Right cardiac atrium (tissue), 5 donors: Measurements from ENCODE around the gene ACSL1. TPM values are rescaled to one million over a fixed set of nuclear protein-coding genes. Genes with fewer than 3 reads are reported as not detected.

Experiments used
- ATAC-seq, 2 donors: fragments of 200-7000 bp; cut with Tn5 transposase; one replicate each; pipeline versions ENCODE4 v1.8.0 to v1.9.1; 2020; ENCODE audit warnings: moderate library complexity in 2 of 2, mild to moderate bottlenecking in 1 of 2
- DNase-seq, 3 donors: peaks; one replicate each; pipeline ENCODE4 v3.0.0-alpha.2; 2020
- H3K27ac ChIP-seq: one replicate; pipeline ENCODE4 v1.5.1; 2013; ENCODE audit warnings: mild to moderate bottlenecking, low read length, control low read depth, moderate library complexity
- H3K27me3 ChIP-seq: one replicate; pipeline ENCODE4 v1.6.1; 2013; ENCODE audit not compliant: control insufficient read depth, insufficient read depth
- H3K4me1 ChIP-seq: one replicate; pipeline ENCODE4 v1.6.1; 2013; ENCODE audit warnings: low read length; ENCODE audit not compliant: control insufficient read depth, insufficient read depth
- H3K4me3 ChIP-seq: one replicate; pipeline ENCODE4 v1.5.1; 2013; ENCODE audit warnings: low read length, control low read depth
- H3K9me3 ChIP-seq: one replicate; pipeline ENCODE4 v1.6.1; 2013; ENCODE audit warnings: low read length; ENCODE audit not compliant: control insufficient read depth
- WGBS: extraction: QIAGEN DNeasy Blood & Tissue Kit; methylation state at CpG from one replicate; pipeline ENCODE4 v1.1.7; 2013; 5-methylcytosine and 5-hydroxymethylcytosine counted together
- intact Hi-C, 4 donors: fragments of 100-400 bp; cut with DNase I; formaldehyde crosslinking; loops; one replicate each; pipeline versions ENCODE4 v1.11.0 to v1.14.0; 2022 to 2023
- polyA plus RNA-seq: library from polyadenylated mRNA; stranded (reverse); fragments of 200-250 nt; gene quantifications from one replicate; pipeline ENCODE4 v1.2.3, GENCODE V29; 2013
- total RNA-seq, 4 donors: library from RNA; stranded (reverse); fragmentation: NEBNext Ultra II Directional; extraction: Animal tissue kit (Norgen Biotek cat#: 25700); gene quantifications; one replicate each; pipeline ENCODE4 v1.2.1, GENCODE V29; 2021
- donor health status: healthy with polysubstance abuse.
- donor health status: DM: no; HTN: yes; CAD: no.
- donor health status: DM: no; HTN: no; CAD: no.
- donor health status: DM: no; HTN: yes; CAD: no; lungs with severe emphysema.
- donor health status: DM: yes; HTN: yes; CAD: no.

ACSL1 gene
- total and polyA plus RNA-seq, 5 donors, result 94.6 to 149 (median 116) TPM

GRCh38 chr4:184769141-184769765, 56.5 kb downstream of the ACSL1 start:
- Histone ChIP-seq H3K4me3 (no peak overlapping the region), H3K9me3 (no peaks in the 10 kb centered on the region), H3K27me3 (no peaks in the 10 kb centered on the region), H3K27ac (no peak overlapping the region), H3K4me1 (no peaks in the 10 kb centered on the region)
- no peak for DNase-seq
- ATAC-seq, result no peak
- 88% methylated on average over 7 of the region's 7 CpGs for WGBS
- intact Hi-C loops, result no loop called here

GRCh38 chr4:184768296-184768695, 57.5 kb downstream of the ACSL1 start:
- no peak overlapping the region for H3K27ac ChIP-seq
- no peak overlapping the region for H3K4me3 ChIP-seq
- no peaks in the 10 kb centered on the region for H3K9me3 ChIP-seq
- ATAC-seq (no peak), DNase-seq (no peak)
- intact Hi-C loops, result no loop called here
- no peaks in the 10 kb centered on the region for H3K27me3 ChIP-seq
- WGBS, result 80% methylated on average over 5 of the region's 5 CpGs
- H3K4me1 ChIP-seq, result no peaks in the 10 kb centered on the region

- WGBS, result 97% methylated on average over 9 of the region's 9 CpGs
- no peaks in the 10 kb centered on the region for H3K9me3 ChIP-seq
- ATAC-seq, result no peak
- no peak for DNase-seq
- no peaks in the 10 kb centered on the region for H3K4me1 ChIP-seq
- no peak overlapping the region for H3K4me3 ChIP-seq
- H3K27ac ChIP-seq, result no peak overlapping the region
- intact Hi-C loops, result no loop called here
- no peaks in the 10 kb centered on the region for H3K27me3 ChIP-seq
Measured at GRCh38 chr4:184766446-184766845, 59.3 kb downstream of the ACSL1 start.

- Histone ChIP-seq H3K4me3 (no peak overlapping the region), H3K27me3 (no peaks in the 10 kb centered on the region), H3K4me1 (no peaks in the 10 kb centered on the region), H3K9me3 (no peaks in the 10 kb centered on the region), H3K27ac (no peak overlapping the region)
- intact Hi-C loops, result no loop called here
- no peak for ATAC-seq
- 84% methylated on average over 21 of the region's 21 CpGs for WGBS
- DNase-seq, result no peak
Measured at GRCh38 chr4:184765473-184766340, 60.1 kb downstream of the ACSL1 start.

GRCh38 chr4:184764601-184765000, 61.2 kb downstream of the ACSL1 start:
- intact Hi-C loops, result no loop called here
- Histone ChIP-seq H3K27ac (no peak overlapping the region), H3K27me3 (no peaks in the 10 kb centered on the region), H3K4me1 (no peaks in the 10 kb centered on the region), H3K9me3 (no peaks in the 10 kb centered on the region), H3K4me3 (no peak overlapping the region)
- DNase-seq, result no peak
- WGBS, result 95% methylated on average over 4 of the region's 4 CpGs
- no peak for ATAC-seq

- no peak for DNase-seq
- Histone ChIP-seq H3K27ac (no peak overlapping the region), H3K4me3 (no peak overlapping the region), H3K4me1 (no peaks in the 10 kb centered on the region), H3K9me3 (no peaks in the 10 kb centered on the region), H3K27me3 (no peaks in the 10 kb centered on the region)
- no peak for ATAC-seq
- intact Hi-C loops, result no loop called here
- WGBS, result 84% methylated on average over 14 of the region's 14 CpGs
Measured at GRCh38 chr4:184763150-184763780, 62.5 kb downstream of the ACSL1 start.

- Histone ChIP-seq H3K9me3 (no peaks in the 10 kb centered on the region), H3K4me1 (no peaks in the 10 kb centered on the region), H3K4me3 (no peak overlapping the region), H3K27ac (no peak overlapping the region), H3K27me3 (no peaks in the 10 kb centered on the region)
- intact Hi-C loops, result no loop called here
- no peak for DNase-seq
- no peak for ATAC-seq
- WGBS, result 85% methylated on average over 5 of the region's 5 CpGs
Measured at GRCh38 chr4:184762100-184762499, 63.7 kb downstream of the ACSL1 start.

- H3K4me1 ChIP-seq, result no peaks in the 10 kb centered on the region
- no peak overlapping the region for H3K27ac ChIP-seq
- 87% methylated on average over 5 of the region's 5 CpGs for WGBS
- DNase-seq, result no peak
- intact Hi-C loops, result no loop called here
- H3K4me3 ChIP-seq, result no peak overlapping the region
- H3K27me3 ChIP-seq, result no peaks in the 10 kb centered on the region
- H3K9me3 ChIP-seq, result no peaks in the 10 kb centered on the region
- ATAC-seq, result no peak
Measured at GRCh38 chr4:184760681-184761080, 65.1 kb downstream of the ACSL1 start.

GRCh38 chr4:184757810-184758209, 68.0 kb downstream of the ACSL1 start:
- WGBS, result 40% methylated on average over 2 of the region's 2 CpGs
- H3K9me3 ChIP-seq, result no peaks in the 10 kb centered on the region
- peak; percentile 60 to 61 for ATAC-seq
- no peaks in the 10 kb centered on the region for H3K27me3 ChIP-seq
- intact Hi-C loops, result no loop called here
- no peak overlapping the region for H3K4me3 ChIP-seq
- H3K4me1 ChIP-seq, result no peaks in the 10 kb centered on the region
- no peak for DNase-seq
- H3K27ac ChIP-seq, result no peak overlapping the region

- no peaks in the 10 kb centered on the region for H3K4me1 ChIP-seq
- DNase-seq, result peak in 2 of 3 donors; percentile 46 to 48
- H3K9me3 ChIP-seq, result no peaks in the 10 kb centered on the region
- no peaks in the 10 kb centered on the region for H3K27me3 ChIP-seq
- peak; percentile 89 to 90 for ATAC-seq
- WGBS, result 41% methylated on average over 6 of the region's 6 CpGs
- H3K27ac ChIP-seq, result peak overlapping the region; percentile 25
- no peak overlapping the region for H3K4me3 ChIP-seq
- intact Hi-C loops, result no loop called here
Measured at GRCh38 chr4:184756399-184756798, 69.4 kb downstream of the ACSL1 start.

- no peaks in the 10 kb centered on the region for H3K9me3 ChIP-seq
- H3K27ac ChIP-seq, result peak overlapping the region; percentile 39
- intact Hi-C loops, result no loop called here
- WGBS, result 80% methylated on average over 6 of the region's 6 CpGs
- ATAC-seq, result peak; percentile 11 to 55
- peak in 1 of 3 donors; percentile 47 for DNase-seq
- no peak overlapping the region for H3K4me3 ChIP-seq
- no peaks in the 10 kb centered on the region for H3K27me3 ChIP-seq
- H3K4me1 ChIP-seq, result peaks cover 4% of the 10 kb centered on the region
Measured at GRCh38 chr4:184755278-184755677, 70.5 kb downstream of the ACSL1 start.
